ENCODE measurements around the gene TMEM182.

The TMEM182 gene

DNA sequence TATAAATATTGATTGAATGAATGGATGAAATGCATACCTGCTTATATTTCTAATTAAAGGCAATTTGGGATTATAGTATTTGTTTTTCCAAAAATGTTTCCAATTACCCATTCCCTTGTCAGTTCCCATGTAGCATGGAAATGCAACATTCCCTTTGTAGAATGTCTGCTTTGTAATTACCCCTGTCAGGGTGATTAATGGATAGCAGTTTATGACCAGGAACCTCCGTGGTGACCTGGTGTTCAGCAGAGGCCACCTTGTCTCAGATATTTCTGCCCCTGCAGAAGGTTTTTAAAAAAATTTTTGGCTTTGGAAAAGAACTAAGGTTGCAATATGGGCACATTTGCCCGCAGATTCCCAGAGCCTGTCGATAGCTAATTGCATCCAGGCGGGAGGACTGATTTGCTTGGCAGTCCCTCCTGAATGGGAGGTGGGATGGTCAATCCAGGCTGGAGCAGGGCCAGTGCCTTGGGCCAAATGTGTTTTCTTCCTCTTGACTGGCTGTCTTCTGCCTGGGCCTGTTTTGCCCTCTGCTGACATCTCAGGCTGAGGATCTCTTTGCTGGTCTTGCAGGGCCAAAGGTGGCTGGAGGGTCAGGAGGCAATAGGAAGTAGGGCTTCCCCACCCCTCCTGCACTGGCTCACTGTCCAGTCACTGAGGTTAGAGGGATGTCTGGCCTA is 82.1 kb downstream of the TMEM182 start:
- Mint-ChIP-seq H3K27me3 (ENCODE audit: low read depth) (peaks cover 4% of the 10 kb centered on the region), H3K4me3 (no peak overlapping the region), H3K9me3 (no peaks in the 10 kb centered on the region), H3K36me3 (ENCODE audit: low read depth) (no peaks in the 10 kb centered on the region), H3K27ac (no peak overlapping the region), H3K4me1 (peaks cover 3% of the 10 kb centered on the region)
- TF ChIP-seq, protein P1, sequence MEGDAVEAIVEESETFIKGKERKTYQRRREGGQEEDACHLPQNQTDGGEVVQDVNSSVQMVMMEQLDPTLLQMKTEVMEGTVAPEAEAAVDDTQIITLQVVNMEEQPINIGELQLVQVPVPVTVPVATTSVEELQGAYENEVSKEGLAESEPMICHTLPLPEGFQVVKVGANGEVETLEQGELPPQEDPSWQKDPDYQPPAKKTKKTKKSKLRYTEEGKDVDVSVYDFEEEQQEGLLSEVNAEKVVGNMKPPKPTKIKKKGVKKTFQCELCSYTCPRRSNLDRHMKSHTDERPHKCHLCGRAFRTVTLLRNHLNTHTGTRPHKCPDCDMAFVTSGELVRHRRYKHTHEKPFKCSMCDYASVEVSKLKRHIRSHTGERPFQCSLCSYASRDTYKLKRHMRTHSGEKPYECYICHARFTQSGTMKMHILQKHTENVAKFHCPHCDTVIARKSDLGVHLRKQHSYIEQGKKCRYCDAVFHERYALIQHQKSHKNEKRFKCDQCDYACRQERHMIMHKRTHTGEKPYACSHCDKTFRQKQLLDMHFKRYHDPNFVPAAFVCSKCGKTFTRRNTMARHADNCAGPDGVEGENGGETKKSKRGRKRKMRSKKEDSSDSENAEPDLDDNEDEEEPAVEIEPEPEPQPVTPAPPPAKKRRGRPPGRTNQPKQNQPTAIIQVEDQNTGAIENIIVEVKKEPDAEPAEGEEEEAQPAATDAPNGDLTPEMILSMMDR (IDR thresholded peaks at IDR 0.05; ENCODE audit: unreplicated experiment in 3 of 3) = no peak

DNA sequence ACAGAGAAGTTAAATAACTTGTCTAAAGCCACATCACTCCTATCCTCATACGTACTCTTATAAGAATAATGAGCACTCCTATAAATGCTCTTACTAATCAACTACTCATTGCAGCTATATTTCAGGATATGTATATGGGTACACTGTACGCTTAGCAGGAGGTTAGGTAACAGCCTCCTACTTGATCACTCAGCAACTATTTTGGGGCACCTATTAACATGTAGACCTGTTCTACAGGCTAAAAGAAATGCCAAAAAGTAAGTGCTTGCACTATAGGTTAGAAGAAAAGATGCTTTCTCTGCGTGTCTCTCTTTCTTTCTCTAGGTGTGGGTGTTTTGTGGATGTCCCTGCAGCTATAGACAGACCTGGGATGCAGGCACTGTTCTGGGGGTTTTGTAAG is 83.1 kb downstream of the TMEM182 start:
- TF ChIP-seq, protein P1 (IDR thresholded peaks at IDR 0.05; ENCODE audit: unreplicated experiment in 3 of 3) = no peak
- H3K36me3 Mint-ChIP-seq (ENCODE audit: low read depth) = no peaks in the 10 kb centered on the region
- no peak overlapping the region for H3K27ac Mint-ChIP-seq
- H3K9me3 Mint-ChIP-seq = no peaks in the 10 kb centered on the region
- H3K4me1 Mint-ChIP-seq = peaks cover 6% of the 10 kb centered on the region
- H3K27me3 Mint-ChIP-seq (ENCODE audit: low read depth) = peaks cover 4% of the 10 kb centered on the region
- H3K4me3 Mint-ChIP-seq = no peak overlapping the region

DNA sequence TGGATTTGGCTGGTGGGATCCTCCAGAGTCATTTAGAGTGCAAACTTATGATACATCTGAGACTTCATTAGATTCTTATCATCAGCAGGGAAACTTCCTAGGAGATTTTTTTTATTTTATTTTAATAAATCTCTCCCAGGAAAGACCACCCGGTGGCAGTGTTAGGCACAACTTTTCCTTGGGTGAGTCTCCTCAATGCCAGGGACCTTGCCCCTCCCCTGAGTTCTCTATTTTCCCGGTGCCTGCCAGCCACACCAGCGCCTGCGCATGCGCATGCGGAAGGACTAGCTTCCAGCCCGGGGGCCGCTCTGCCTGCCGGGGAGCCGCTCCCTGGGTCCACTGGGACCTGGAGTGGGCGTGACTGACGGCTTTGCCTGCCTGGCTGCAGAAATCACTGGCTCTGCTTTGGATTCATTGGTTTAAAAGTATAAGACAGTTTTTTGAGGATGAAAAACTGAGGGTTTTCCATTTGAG is 86.6 kb downstream of the TMEM182 start:
- TF ChIP-seq, protein P1 (IDR thresholded peaks at IDR 0.05; ENCODE audit: unreplicated experiment in 3 of 3) = peak in 2 of 3 experiments; percentile 24 to 41
- H3K4me1 Mint-ChIP-seq = peaks cover 6% of the 10 kb centered on the region
- H3K27me3 Mint-ChIP-seq (ENCODE audit: low read depth) = peaks cover 9% of the 10 kb centered on the region
- H3K36me3 Mint-ChIP-seq (ENCODE audit: low read depth) = peaks cover 7% of the 10 kb centered on the region
- H3K4me3 Mint-ChIP-seq = peak overlapping the region; percentile 48 to 64 (median 64)
- peaks cover 5% of the 10 kb centered on the region for H3K9me3 Mint-ChIP-seq
- no peak overlapping the region for H3K27ac Mint-ChIP-seq

DNA sequence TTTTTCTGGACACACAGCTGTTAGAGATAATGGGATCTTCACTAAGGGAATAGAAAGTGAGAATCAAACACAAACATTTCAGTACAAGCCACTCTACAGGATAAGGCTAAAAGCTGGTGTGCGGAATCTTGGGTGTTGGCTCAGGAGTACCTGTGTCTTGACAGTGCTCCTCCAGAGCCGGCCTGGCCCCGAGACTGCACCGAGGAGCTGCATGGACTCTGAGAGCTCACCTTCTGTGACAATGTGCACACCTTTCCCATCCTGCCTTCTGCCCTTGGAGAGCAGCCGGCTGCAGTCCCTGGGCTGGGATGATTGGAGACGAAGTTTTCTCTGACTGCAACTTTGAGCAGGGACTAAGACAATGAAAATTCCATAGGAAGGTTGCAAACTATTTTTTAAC is 89.1 kb downstream of the TMEM182 start:
- Mint-ChIP-seq H3K27ac (no peak overlapping the region), H3K36me3 (ENCODE audit: low read depth) (peaks cover 15% of the 10 kb centered on the region), H3K27me3 (ENCODE audit: low read depth) (peaks cover 12% of the 10 kb centered on the region), H3K9me3 (peaks cover 15% of the 10 kb centered on the region), H3K4me3 (no peak overlapping the region), H3K4me1 (peaks cover 6% of the 10 kb centered on the region)
- TF ChIP-seq, protein P1 (IDR thresholded peaks at IDR 0.05; ENCODE audit: unreplicated experiment in 3 of 3) = no peak

GRCh38 chr2:102852867-102853266 is 91.0 kb downstream of the TMEM182 start:
- no peak overlapping the region for H3K4me3 Mint-ChIP-seq
- H3K27me3 Mint-ChIP-seq (ENCODE audit: low read depth) = peaks cover 9% of the 10 kb centered on the region
- H3K27ac Mint-ChIP-seq = no peak overlapping the region
- TF ChIP-seq, protein P1 (IDR thresholded peaks at IDR 0.05; ENCODE audit: unreplicated experiment in 3 of 3) = no peak
- peaks cover 15% of the 10 kb centered on the region for H3K36me3 Mint-ChIP-seq (ENCODE audit: low read depth)
- peaks cover 20% of the 10 kb centered on the region for H3K9me3 Mint-ChIP-seq
- peaks cover 6% of the 10 kb centered on the region for H3K4me1 Mint-ChIP-seq
